Measurements from ENCODE around the gene PLPP6. TPM values are rescaled to one million over a fixed set of nuclear protein-coding genes. Genes with fewer than 3 reads are reported as not detected.

Gene PLPP6
- total RNA-seq, 3 donors from 2014 or later, result 6.4 to 13.2 (median 8.8) TPM

DNA sequence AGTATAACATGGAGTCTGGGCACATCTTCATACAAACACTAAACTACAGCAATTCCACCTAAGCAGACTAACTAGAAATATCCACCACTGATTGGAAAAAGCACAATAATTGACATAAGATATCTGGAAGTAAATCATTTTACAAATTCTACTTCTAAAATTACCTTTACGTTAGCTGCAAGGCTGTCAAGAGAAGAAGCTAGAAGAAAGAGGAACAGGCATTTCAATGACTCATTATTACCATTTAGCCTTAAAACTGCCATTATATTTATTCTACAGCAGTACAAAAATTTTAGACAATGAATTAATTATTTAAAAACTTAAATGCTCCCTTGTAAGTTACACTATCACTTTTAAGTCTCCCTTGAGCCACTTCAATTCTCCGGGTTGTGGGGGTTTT lies 43.4 kb upstream of the PLPP6 start:
- no peaks in the 10 kb centered on the region for H3K9me3 ChIP-seq
- no peak for TF ChIP-seq POLR2A (IDR thresholded peaks at IDR 0.05)
- no peak for TF ChIP-seq POLR2AphosphoS5 (IDR thresholded peaks at IDR 0.05)
- TF ChIP-seq, protein P1, sequence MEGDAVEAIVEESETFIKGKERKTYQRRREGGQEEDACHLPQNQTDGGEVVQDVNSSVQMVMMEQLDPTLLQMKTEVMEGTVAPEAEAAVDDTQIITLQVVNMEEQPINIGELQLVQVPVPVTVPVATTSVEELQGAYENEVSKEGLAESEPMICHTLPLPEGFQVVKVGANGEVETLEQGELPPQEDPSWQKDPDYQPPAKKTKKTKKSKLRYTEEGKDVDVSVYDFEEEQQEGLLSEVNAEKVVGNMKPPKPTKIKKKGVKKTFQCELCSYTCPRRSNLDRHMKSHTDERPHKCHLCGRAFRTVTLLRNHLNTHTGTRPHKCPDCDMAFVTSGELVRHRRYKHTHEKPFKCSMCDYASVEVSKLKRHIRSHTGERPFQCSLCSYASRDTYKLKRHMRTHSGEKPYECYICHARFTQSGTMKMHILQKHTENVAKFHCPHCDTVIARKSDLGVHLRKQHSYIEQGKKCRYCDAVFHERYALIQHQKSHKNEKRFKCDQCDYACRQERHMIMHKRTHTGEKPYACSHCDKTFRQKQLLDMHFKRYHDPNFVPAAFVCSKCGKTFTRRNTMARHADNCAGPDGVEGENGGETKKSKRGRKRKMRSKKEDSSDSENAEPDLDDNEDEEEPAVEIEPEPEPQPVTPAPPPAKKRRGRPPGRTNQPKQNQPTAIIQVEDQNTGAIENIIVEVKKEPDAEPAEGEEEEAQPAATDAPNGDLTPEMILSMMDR (IDR thresholded peaks at IDR 0.05), result no peak
- H3K36me3 ChIP-seq, result no peaks in the 10 kb centered on the region
- H3K4me1 ChIP-seq, result no peaks in the 10 kb centered on the region
- no peak overlapping the region for H3K27ac ChIP-seq
- H3K4me3 ChIP-seq, result no peak overlapping the region
- DNase-seq (ENCODE audit: low spot score in 2 of 2), result no peak
- intact Hi-C loops (cut with DNase I; ENCODE audit: low total_unique reads), result no loop called here
- no peaks in the 10 kb centered on the region for H3K27me3 ChIP-seq

DNA sequence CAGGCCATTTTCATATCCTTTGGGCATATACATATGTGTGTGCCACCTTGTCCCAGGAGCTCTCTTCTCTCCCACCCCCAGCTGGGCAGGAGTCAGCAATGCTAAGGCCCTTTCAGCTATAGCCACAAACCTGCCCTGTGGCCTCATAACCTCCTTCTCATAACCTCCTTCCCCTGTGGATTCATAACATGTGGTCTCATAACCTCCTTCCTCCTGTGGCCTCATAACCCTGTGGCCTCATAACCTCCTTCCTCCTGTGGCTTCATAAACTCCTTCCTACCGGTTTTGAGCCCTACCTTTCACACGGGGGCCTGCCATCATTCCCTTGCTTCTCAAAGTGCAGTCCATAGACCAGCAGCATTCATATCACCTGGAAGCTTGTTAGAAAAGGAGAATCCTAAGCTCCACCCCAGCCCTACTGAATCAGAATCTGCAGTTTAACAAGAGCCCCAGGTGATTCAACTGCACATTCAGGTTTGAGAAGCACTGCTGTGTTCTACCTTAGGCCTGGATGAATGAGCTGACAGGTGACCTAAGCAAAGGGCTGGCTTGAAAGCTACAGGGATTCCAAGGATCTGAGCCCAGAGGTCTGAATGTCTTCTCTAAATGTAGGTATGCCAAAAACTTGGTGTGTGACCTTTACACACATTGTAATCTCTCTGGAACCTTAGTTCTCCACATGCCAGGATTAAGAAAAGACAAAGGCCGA lies 41.9 kb upstream of the PLPP6 start:
- no peak overlapping the region for H3K4me3 ChIP-seq
- H3K27ac ChIP-seq, result no peak overlapping the region
- TF ChIP-seq POLR2AphosphoS5 (IDR thresholded peaks at IDR 0.05), result no peak
- TF ChIP-seq, protein P1 (IDR thresholded peaks at IDR 0.05), result no peak
- no peak for TF ChIP-seq POLR2A (IDR thresholded peaks at IDR 0.05)
- H3K27me3 ChIP-seq, result no peaks in the 10 kb centered on the region
- intact Hi-C loops (cut with DNase I; ENCODE audit: low total_unique reads), result no loop called here
- no peaks in the 10 kb centered on the region for H3K36me3 ChIP-seq
- no peaks in the 10 kb centered on the region for H3K9me3 ChIP-seq
- no peak for DNase-seq (ENCODE audit: low spot score in 2 of 2)
- H3K4me1 ChIP-seq, result no peaks in the 10 kb centered on the region

DNA sequence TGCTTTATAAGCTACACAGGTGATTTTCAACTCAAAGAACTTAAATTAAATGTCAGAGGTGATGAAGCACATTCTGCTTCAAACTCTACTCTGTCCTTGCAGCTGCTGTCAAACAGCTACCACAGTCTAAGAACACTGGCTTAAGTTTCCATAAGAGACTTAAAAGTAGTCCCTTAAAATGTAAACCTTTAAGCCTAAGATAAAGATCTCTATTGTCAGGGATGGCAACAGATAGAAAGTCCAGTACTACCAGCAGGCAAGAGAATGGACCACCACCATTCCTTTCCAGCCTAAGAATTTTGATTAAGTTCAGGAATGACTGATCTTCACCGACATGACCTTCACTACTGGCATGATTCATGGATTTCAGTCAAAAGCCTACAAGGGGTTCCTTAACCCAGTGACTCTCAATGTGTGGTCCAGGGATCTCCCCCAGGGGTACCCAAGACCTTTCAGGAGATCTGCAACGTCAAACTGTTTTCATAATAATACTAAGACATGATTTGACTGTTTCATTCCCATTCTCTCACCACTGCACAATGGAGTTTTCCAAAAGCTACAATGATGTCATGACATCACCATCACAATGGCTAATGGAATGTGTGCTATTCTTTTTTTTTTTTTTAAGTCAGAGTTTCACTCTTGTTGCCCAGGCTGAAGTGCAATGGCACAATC lies 41.1 kb upstream of the PLPP6 start:
- TF ChIP-seq POLR2AphosphoS5 (IDR thresholded peaks at IDR 0.05) (no peak), POLR2A (IDR thresholded peaks at IDR 0.05) (no peak)
- TF ChIP-seq, protein P1 (IDR thresholded peaks at IDR 0.05), result no peak
- intact Hi-C loops (cut with DNase I; ENCODE audit: low total_unique reads), result no loop called here
- Histone ChIP-seq H3K27ac (no peak overlapping the region), H3K9me3 (no peaks in the 10 kb centered on the region), H3K36me3 (no peaks in the 10 kb centered on the region), H3K4me1 (no peaks in the 10 kb centered on the region), H3K27me3 (no peaks in the 10 kb centered on the region), H3K4me3 (no peak overlapping the region)
- no peak for DNase-seq (ENCODE audit: low spot score in 2 of 2)

DNA sequence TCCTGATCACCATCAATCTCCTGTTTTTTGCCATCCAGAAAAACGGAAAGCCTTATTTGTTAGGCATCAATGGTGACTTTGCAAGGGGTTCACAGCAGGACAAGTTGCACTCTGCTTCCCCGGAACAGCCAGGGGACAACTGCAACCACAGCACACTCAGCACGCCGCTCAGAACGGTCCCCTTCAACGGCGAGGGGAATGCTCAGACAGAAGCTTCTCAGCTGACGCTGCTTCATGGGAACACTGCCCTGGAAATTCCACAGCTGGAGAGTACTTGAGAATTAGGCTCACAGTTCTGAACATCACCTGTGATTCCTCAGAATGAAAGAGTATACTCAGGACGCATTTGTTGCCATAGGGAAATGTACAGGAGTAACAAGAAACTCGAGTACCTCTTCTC lies 40.1 kb upstream of the PLPP6 start:
- Histone ChIP-seq H3K9me3 (no peaks in the 10 kb centered on the region), H3K4me3 (no peak overlapping the region), H3K27me3 (no peaks in the 10 kb centered on the region), H3K36me3 (no peaks in the 10 kb centered on the region), H3K27ac (no peak overlapping the region), H3K4me1 (no peaks in the 10 kb centered on the region)
- intact Hi-C loops (cut with DNase I; ENCODE audit: low total_unique reads), result no loop called here
- no peak for DNase-seq (ENCODE audit: low spot score in 2 of 2)
- TF ChIP-seq, protein P1 (IDR thresholded peaks at IDR 0.05), result no peak
- no peak for TF ChIP-seq POLR2AphosphoS5 (IDR thresholded peaks at IDR 0.05)
- no peak for TF ChIP-seq POLR2A (IDR thresholded peaks at IDR 0.05)

DNA sequence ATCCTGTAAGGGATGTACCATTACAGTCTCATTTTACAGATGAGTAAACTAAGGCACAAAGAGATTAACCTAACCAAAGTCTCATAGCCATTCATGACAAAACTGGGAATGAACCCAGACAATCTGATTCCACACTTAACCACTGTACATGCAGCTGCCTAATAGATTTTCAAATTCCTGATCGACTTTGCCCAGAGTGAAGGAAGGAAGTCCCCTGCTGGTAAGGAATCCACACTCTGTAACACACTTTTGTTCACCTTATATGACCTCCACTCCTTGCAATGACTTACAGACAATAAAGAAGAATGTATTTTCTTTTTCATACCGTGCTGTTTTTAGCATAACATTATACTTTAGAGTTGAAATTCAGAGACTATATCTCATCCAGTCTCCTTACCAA lies 31.3 kb upstream of the PLPP6 start:
- no peaks in the 10 kb centered on the region for H3K27me3 ChIP-seq
- H3K9me3 ChIP-seq, result no peaks in the 10 kb centered on the region
- no peaks in the 10 kb centered on the region for H3K4me1 ChIP-seq
- intact Hi-C loops (cut with DNase I; ENCODE audit: low total_unique reads), result no loop called here
- TF ChIP-seq, protein P1 (IDR thresholded peaks at IDR 0.05), result no peak
- TF ChIP-seq POLR2AphosphoS5 (IDR thresholded peaks at IDR 0.05), result no peak
- no peak for TF ChIP-seq POLR2A (IDR thresholded peaks at IDR 0.05)
- no peak overlapping the region for H3K4me3 ChIP-seq
- no peak overlapping the region for H3K27ac ChIP-seq
- no peaks in the 10 kb centered on the region for H3K36me3 ChIP-seq
- DNase-seq (ENCODE audit: low spot score in 2 of 2), result no peak

All from breast epithelium (tissue), 4 donors.